LNCAP (cell line): Measurements from ENCODE around the gene SERPINA4.

ENCODE experiments used
- CTCF ChIP-seq: fragments of 450-650 bp; IDR thresholded peaks from 2 replicates; pipeline ENCODE4 v1.5.1; 2017; ENCODE audit warnings: mild to moderate bottlenecking

The SERPINA4 gene

GRCh38 chr14:94522115-94522724 is 39.0 kb upstream of the SERPINA4 start:
- no peak for TF ChIP-seq CTCF

GRCh38 chr14:94523265-94523664 is 38.0 kb upstream of the SERPINA4 start:
- no peak for TF ChIP-seq CTCF

GRCh38 chr14:94524093-94524492 is 37.1 kb upstream of the SERPINA4 start:
- no peak for TF ChIP-seq CTCF

- no peak for TF ChIP-seq CTCF
Observed at GRCh38 chr14:94531187-94531586, 30.1 kb upstream of the SERPINA4 start.

GRCh38 chr14:94532447-94532846 is 28.8 kb upstream of the SERPINA4 start:
- no peak for TF ChIP-seq CTCF

GRCh38 chr14:94535506-94535905 is 25.7 kb upstream of the SERPINA4 start:
- no peak for TF ChIP-seq CTCF

- peak; percentile 47 for TF ChIP-seq CTCF
Observed at GRCh38 chr14:94536836-94537235, 24.4 kb upstream of the SERPINA4 start.

- TF ChIP-seq CTCF = no peak
Observed at GRCh38 chr14:94538070-94538740, 23.0 kb upstream of the SERPINA4 start.
